Duodenal mucosa (tissue), 2 donors: ENCODE measurements around the gene MIAT.

Experiments
- H3K27ac ChIP-seq: one replicate; pipeline ENCODE4 v1.7.0; 2013; ENCODE audit warnings: low read depth, low read length
- H3K27me3 ChIP-seq, 2 donors: one replicate each; pipeline ENCODE4 v1.7.0; 2013; ENCODE audit warnings: low read length in 2 of 2, control low read depth in 1 of 2; ENCODE audit not compliant: insufficient read depth in 2 of 2, control insufficient read depth in 1 of 2
- H3K36me3 ChIP-seq, 2 donors: one replicate each; pipeline ENCODE4 v1.7.0; 2013; ENCODE audit warnings: low read length in 2 of 2, control low read depth in 1 of 2; ENCODE audit not compliant: insufficient read depth in 2 of 2, control insufficient read depth in 1 of 2
- H3K4me1 ChIP-seq, 2 donors: one replicate each; pipeline ENCODE4 v1.7.0; 2013; ENCODE audit warnings: low read length in 2 of 2, control low read depth in 1 of 2; ENCODE audit not compliant: insufficient read depth in 2 of 2, control insufficient read depth in 1 of 2
- H3K4me3 ChIP-seq, 2 donors: one replicate each; pipeline ENCODE4 v1.7.0; 2013; ENCODE audit warnings: low read length in 2 of 2, low read depth in 1 of 2
- H3K9ac ChIP-seq, 2 donors: one replicate each; pipeline ENCODE4 v1.7.0; 2013; ENCODE audit warnings: low read length in 2 of 2, low read depth in 1 of 2
- H3K9me3 ChIP-seq, 2 donors: one replicate each; pipeline ENCODE4 v1.7.0; 2013; ENCODE audit warnings: low read length in 2 of 2, control low read depth in 1 of 2; ENCODE audit not compliant: control insufficient read depth in 1 of 2

Gene MIAT

GRCh38 chr22:26674211-26675190 lies 17.1 kb downstream of the MIAT start:
- H3K9me3 ChIP-seq, result no peaks in the 10 kb centered on the region
- H3K27ac ChIP-seq, result no peak overlapping the region
- H3K4me3 ChIP-seq, result peak overlapping the region; percentile 88 to 94
- H3K4me1 ChIP-seq, result peaks cover 33% of the 10 kb centered on the region in 2 donors
- H3K27me3 ChIP-seq, result no peaks in the 10 kb centered on the region
- H3K9ac ChIP-seq, result peak overlapping the region in 1 of 2 donors; percentile 94
- no peaks in the 10 kb centered on the region for H3K36me3 ChIP-seq

GRCh38 chr22:26675687-26676268 lies 18.4 kb downstream of the MIAT start:
- Histone ChIP-seq H3K27me3 (no peaks in the 10 kb centered on the region), H3K9ac (no peak overlapping the region), H3K9me3 (no peaks in the 10 kb centered on the region), H3K4me1 (peaks cover 33% of the 10 kb centered on the region in 2 donors), H3K27ac (no peak overlapping the region), H3K36me3 (peaks cover 3 to 6% of the 10 kb centered on the region in 2 donors), H3K4me3 (no peak overlapping the region)

GRCh38 chr22:26677217-26677616 lies 19.8 kb downstream of the MIAT start:
- no peaks in the 10 kb centered on the region for H3K9me3 ChIP-seq
- H3K27me3 ChIP-seq, result no peaks in the 10 kb centered on the region
- H3K36me3 ChIP-seq, result peaks cover 11 to 19% of the 10 kb centered on the region in 2 donors
- peaks cover 26 to 30% of the 10 kb centered on the region in 2 donors for H3K4me1 ChIP-seq
- no peak overlapping the region for H3K4me3 ChIP-seq
- H3K27ac ChIP-seq, result no peak overlapping the region
- H3K9ac ChIP-seq, result no peak overlapping the region

- no peaks in the 10 kb centered on the region for H3K27me3 ChIP-seq
- no peak overlapping the region for H3K27ac ChIP-seq
- no peak overlapping the region for H3K4me3 ChIP-seq
- H3K9ac ChIP-seq, result no peak overlapping the region
- peaks cover 15 to 22% of the 10 kb centered on the region in 2 donors for H3K36me3 ChIP-seq
- peaks cover 15 to 17% of the 10 kb centered on the region in 2 donors for H3K4me1 ChIP-seq
- H3K9me3 ChIP-seq, result no peaks in the 10 kb centered on the region
Measured at GRCh38 chr22:26679003-26679629, 21.7 kb downstream of the MIAT start.

- no peak overlapping the region for H3K27ac ChIP-seq
- H3K27me3 ChIP-seq, result no peaks in the 10 kb centered on the region
- H3K9ac ChIP-seq, result no peak overlapping the region
- H3K4me3 ChIP-seq, result no peak overlapping the region
- peaks cover 18 to 22% of the 10 kb centered on the region in 2 donors for H3K36me3 ChIP-seq
- peaks cover 3 to 4% of the 10 kb centered on the region in 2 donors for H3K4me1 ChIP-seq
- no peaks in the 10 kb centered on the region for H3K9me3 ChIP-seq
Measured at GRCh38 chr22:26680485-26680884, 23.1 kb downstream of the MIAT start.

GRCh38 chr22:26681395-26681821 lies 24.0 kb downstream of the MIAT start:
- Histone ChIP-seq H3K36me3 (peaks cover 18 to 22% of the 10 kb centered on the region in 2 donors), H3K4me1 (no peaks in the 10 kb centered on the region), H3K9me3 (no peaks in the 10 kb centered on the region), H3K27me3 (no peaks in the 10 kb centered on the region), H3K4me3 (no peak overlapping the region), H3K27ac (no peak overlapping the region), H3K9ac (no peak overlapping the region)

- Histone ChIP-seq H3K27ac (no peak overlapping the region), H3K27me3 (no peaks in the 10 kb centered on the region), H3K4me1 (no peaks in the 10 kb centered on the region), H3K4me3 (no peak overlapping the region), H3K9me3 (no peaks in the 10 kb centered on the region), H3K36me3 (peaks cover 18 to 22% of the 10 kb centered on the region in 2 donors), H3K9ac (no peak overlapping the region)
Measured at GRCh38 chr22:26684168-26684567, 26.8 kb downstream of the MIAT start.

- H3K27me3 ChIP-seq, result no peaks in the 10 kb centered on the region
- H3K36me3 ChIP-seq, result peaks cover 14 to 16% of the 10 kb centered on the region in 2 donors
- no peak overlapping the region for H3K4me3 ChIP-seq
- no peaks in the 10 kb centered on the region for H3K9me3 ChIP-seq
- no peak overlapping the region for H3K27ac ChIP-seq
- H3K4me1 ChIP-seq, result no peaks in the 10 kb centered on the region
- H3K9ac ChIP-seq, result no peak overlapping the region
Measured at GRCh38 chr22:26685601-26686000, 28.2 kb downstream of the MIAT start.

GRCh38 chr22:26687439-26687838 lies 30.1 kb downstream of the MIAT start:
- H3K27ac ChIP-seq, result no peak overlapping the region
- no peaks in the 10 kb centered on the region for H3K4me1 ChIP-seq
- no peaks in the 10 kb centered on the region for H3K27me3 ChIP-seq
- no peak overlapping the region for H3K9ac ChIP-seq
- no peak overlapping the region for H3K4me3 ChIP-seq
- H3K36me3 ChIP-seq, result peaks cover under 1 to 4% of the 10 kb centered on the region in 2 donors
- H3K9me3 ChIP-seq, result no peaks in the 10 kb centered on the region
